ENCODE results near the gene ANKRD29.

GRCh38 chr18:23690505-23691068, 27.9 kb upstream of the ANKRD29 start:
- TF ChIP-seq, protein P1, sequence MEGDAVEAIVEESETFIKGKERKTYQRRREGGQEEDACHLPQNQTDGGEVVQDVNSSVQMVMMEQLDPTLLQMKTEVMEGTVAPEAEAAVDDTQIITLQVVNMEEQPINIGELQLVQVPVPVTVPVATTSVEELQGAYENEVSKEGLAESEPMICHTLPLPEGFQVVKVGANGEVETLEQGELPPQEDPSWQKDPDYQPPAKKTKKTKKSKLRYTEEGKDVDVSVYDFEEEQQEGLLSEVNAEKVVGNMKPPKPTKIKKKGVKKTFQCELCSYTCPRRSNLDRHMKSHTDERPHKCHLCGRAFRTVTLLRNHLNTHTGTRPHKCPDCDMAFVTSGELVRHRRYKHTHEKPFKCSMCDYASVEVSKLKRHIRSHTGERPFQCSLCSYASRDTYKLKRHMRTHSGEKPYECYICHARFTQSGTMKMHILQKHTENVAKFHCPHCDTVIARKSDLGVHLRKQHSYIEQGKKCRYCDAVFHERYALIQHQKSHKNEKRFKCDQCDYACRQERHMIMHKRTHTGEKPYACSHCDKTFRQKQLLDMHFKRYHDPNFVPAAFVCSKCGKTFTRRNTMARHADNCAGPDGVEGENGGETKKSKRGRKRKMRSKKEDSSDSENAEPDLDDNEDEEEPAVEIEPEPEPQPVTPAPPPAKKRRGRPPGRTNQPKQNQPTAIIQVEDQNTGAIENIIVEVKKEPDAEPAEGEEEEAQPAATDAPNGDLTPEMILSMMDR (IDR thresholded peaks at IDR 0.05): no peak
- TF ChIP-seq POLR2AphosphoS5 (IDR thresholded peaks at IDR 0.05) (no peak), POLR2A (IDR thresholded peaks at IDR 0.05) (no peak)
